GM19351 (cell line): ENCODE results near the gene CAMSAP1.
"Not testable (repeated sequence)": the region's sequence is repeated elsewhere in the genome, so short reads cannot be mapped to it uniquely, and the experiment has no call there.

Source experiments
- ATAC-seq: cut with Tn5 transposase; IDR thresholded peaks from one replicate; pipeline ENCODE4 v1.9.1; 2021; ENCODE audit warnings: mild to moderate bottlenecking, moderate library complexity; ENCODE audit not compliant: unreplicated experiment

Gene CAMSAP1

GRCh38 chr9:135901031-135901758 lies 6.2 kb downstream of the CAMSAP1 start:
- no peak for ATAC-seq

- ATAC-seq: no peak
These were observed 8.5 kb downstream of the CAMSAP1 start for GRCh38 chr9:135898634-135899407.

- ATAC-seq: no peak
These were observed 10.7 kb downstream of the CAMSAP1 start for GRCh38 chr9:135896626-135897025.

GRCh38 chr9:135896205-135896604 lies 11.1 kb downstream of the CAMSAP1 start:
- ATAC-seq: no peak

GRCh38 chr9:135895202-135895848 lies 12.0 kb downstream of the CAMSAP1 start:
- no peak for ATAC-seq

- ATAC-seq: no peak
These were observed 14.2 kb downstream of the CAMSAP1 start for GRCh38 chr9:135893104-135893503.

GRCh38 chr9:135892327-135892726 lies 15.0 kb downstream of the CAMSAP1 start:
- ATAC-seq: not testable (repeated sequence)

- no peak for ATAC-seq
These were observed 16.2 kb downstream of the CAMSAP1 start for GRCh38 chr9:135891027-135891631.

GRCh38 chr9:135890190-135891026 lies 16.9 kb downstream of the CAMSAP1 start:
- ATAC-seq: no peak

- no peak for ATAC-seq
These were observed 17.7 kb downstream of the CAMSAP1 start for GRCh38 chr9:135889564-135890189.

GRCh38 chr9:135888766-135889394 lies 18.5 kb downstream of the CAMSAP1 start:
- ATAC-seq: no peak

- no peak for ATAC-seq
These were observed 19.1 kb downstream of the CAMSAP1 start for GRCh38 chr9:135888126-135888765.

- ATAC-seq: peak; percentile 61
These were observed 19.7 kb downstream of the CAMSAP1 start for GRCh38 chr9:135887585-135888050.

GRCh38 chr9:135887021-135887507 lies 20.3 kb downstream of the CAMSAP1 start:
- no peak for ATAC-seq

- no peak for ATAC-seq
These were observed 21.0 kb downstream of the CAMSAP1 start for GRCh38 chr9:135886147-135886981.

GRCh38 chr9:135885100-135885853 lies 22.1 kb downstream of the CAMSAP1 start:
- no peak for ATAC-seq
